GM23248 (cell line): Measurements from ENCODE around the gene ZFY. TPM values are rescaled to one million over a fixed set of nuclear protein-coding genes. Genes with fewer than 3 reads are reported as not detected.
"Not testable (repeated sequence)": the region's sequence is repeated elsewhere in the genome, so short reads cannot be mapped to it uniquely, and the experiment has no call there.

ENCODE experiments used
- DNase-seq: peaks from one replicate; pipeline ENCODE4 v3.0.0-alpha.2; 2015
- H2AFZ ChIP-seq: fragments of 200-600 bp; sonication (generic); 2 replicates; pipeline ENCODE4 v1.6.1; 2016; ENCODE audit warnings: antibody characterized with exemption
- H3F3A ChIP-seq: fragments of 200-600 bp; sonication (generic); 2 replicates; pipeline ENCODE4 v1.6.1; 2016; ENCODE audit warnings: mild to moderate bottlenecking, antibody characterized with exemption, mixed run types; ENCODE audit not compliant: insufficient read depth
- H3K27ac ChIP-seq: fragments of 200-600 bp; sonication (generic); 2 replicates; pipeline ENCODE4 v1.5.1; 2016; ENCODE audit warnings: mild to moderate bottlenecking
- H3K27me3 ChIP-seq: fragments of 200-600 bp; sonication (generic); replicated peaks from 2 replicates; pipeline ENCODE4 v1.6.1; 2016; ENCODE audit warnings: mild to moderate bottlenecking; ENCODE audit not compliant: insufficient read depth
- H3K36me3 ChIP-seq: fragments of 200-600 bp; sonication (generic); 2 replicates; pipeline ENCODE4 v1.6.1; 2016; ENCODE audit warnings: low read depth, mild to moderate bottlenecking
- H3K4me1 ChIP-seq: fragments of 200-600 bp; sonication (generic); 2 replicates; pipeline ENCODE4 v1.6.1; 2016; ENCODE audit warnings: mild to moderate bottlenecking; ENCODE audit not compliant: insufficient read depth
- H3K4me2 ChIP-seq: fragments of 200-600 bp; sonication (generic); one replicate; pipeline ENCODE4 v1.6.1; 2016; ENCODE audit warnings: mild to moderate bottlenecking; ENCODE audit not compliant: unreplicated experiment
- H3K4me3 ChIP-seq: fragments of 200-600 bp; sonication (generic); 2 replicates; pipeline ENCODE4 v1.5.1; 2016; ENCODE audit warnings: mild to moderate bottlenecking
- H3K79me2 ChIP-seq: fragments of 200-600 bp; sonication (generic); 2 replicates; pipeline ENCODE4 v1.6.1; 2016; ENCODE audit warnings: mild to moderate bottlenecking; ENCODE audit not compliant: insufficient read depth
- H3K9ac ChIP-seq: fragments of 200-600 bp; sonication (generic); 2 replicates; pipeline ENCODE4 v1.6.1; 2016; ENCODE audit warnings: mild to moderate bottlenecking
- H3K9me2 ChIP-seq: fragments of 200-600 bp; sonication (generic); 2 replicates; pipeline ENCODE4 v1.6.1; 2016; ENCODE audit warnings: mixed run types, mild to moderate bottlenecking, moderate library complexity; ENCODE audit not compliant: insufficient read depth
- H3K9me3 ChIP-seq: fragments of 200-600 bp; sonication (generic); one replicate; pipeline ENCODE4 v1.6.1; 2017; ENCODE audit warnings: low read depth
- H4K20me1 ChIP-seq: fragments of 200-600 bp; sonication (generic); 2 replicates; pipeline ENCODE4 v1.6.0; 2016; ENCODE audit not compliant: insufficient read depth
- EZH2 ChIP-seq: fragments of 200-600 bp; sonication (generic); IDR thresholded peaks from 2 replicates; pipeline ENCODE4 v1.6.1; 2018; ENCODE audit warnings: antibody characterized with exemption, mild to moderate bottlenecking; ENCODE audit not compliant: insufficient read depth, poor library complexity, severe bottlenecking
- EZH2phosphoT487 ChIP-seq: fragments of 200-600 bp; sonication (generic); IDR thresholded peaks from 2 replicates; pipeline ENCODE4 v1.6.1; 2018; ENCODE audit warnings: antibody characterized with exemption, moderate library complexity, mild to moderate bottlenecking, low read depth; ENCODE audit not compliant: insufficient read depth
- WGBS, 2 experiments: methylation state at CpG; one replicate each; pipeline ENCODE4 v1.1.6; 2015 to 2017; ENCODE audit warnings: low lambda C conversion rate in 2 of 2, low coverage in 1 of 2; ENCODE audit errors: missing lambda C conversion rate in 2 of 2; 5-methylcytosine and 5-hydroxymethylcytosine counted together
- in situ Hi-C: fragments of 300-500 bp; cut with MboI; formaldehyde crosslinking; loops from 2 replicates; pipeline ENCODE4 v1.15.0; 2020
- polyA plus RNA-seq: library from polyadenylated mRNA; unstranded; fragments of >200 nt; fragmentation: Nextera tagmentation; extraction: Ambion mirVana; gene quantifications from 2 replicates; pipeline ENCODE4 v1.2.1, GENCODE V29; 2016
- total RNA-seq: library from RNA; depleted of rRNA; stranded (reverse); fragments of >200 nt; shearing (Covaris generic); gene quantifications from 2 replicates; pipeline ENCODE4 v1.2.3, GENCODE V29; 2014

Gene ZFY
- total and polyA plus RNA-seq, 2 experiments from 2014 or later, result 10.0 to 14.6 TPM

DNA sequence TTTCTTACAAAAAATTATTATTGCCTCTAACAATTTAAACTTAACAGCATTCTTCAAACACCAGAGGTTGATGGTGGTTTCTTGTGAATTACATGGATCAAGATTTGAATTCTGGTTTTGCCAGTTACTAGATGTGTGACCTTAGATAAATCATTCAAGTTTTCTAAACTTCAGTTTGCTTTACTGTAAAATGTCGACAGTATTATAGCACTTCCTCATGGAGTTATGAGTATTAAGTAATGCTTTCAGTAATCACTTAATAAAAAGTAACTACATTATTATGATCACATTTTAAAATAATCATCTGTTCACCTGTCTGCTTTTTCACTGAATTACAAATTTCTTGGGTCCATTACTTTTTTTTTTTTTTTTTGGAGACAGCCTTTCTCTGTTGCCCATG, 37.5 kb downstream of the ZFY start:
- H3K36me3 ChIP-seq, result 0 out of 2 replicates have a peak, but pooled peaks cover 3% of the 10 kb centered on the region
- H3F3A ChIP-seq, result no peaks in the 10 kb centered on the region
- no peak for DNase-seq
- H3K9ac ChIP-seq, result no peak overlapping the region
- no peak overlapping the region for H2AFZ ChIP-seq
- in situ Hi-C loops, result no loop called here
- WGBS, 2 experiments, result 86 to 91% methylated on average over 1 of the region's 1 CpG
- no peak for TF ChIP-seq EZH2phosphoT487
- no peak for TF ChIP-seq EZH2
- H3K79me2 ChIP-seq, result peaks cover 83% of the 10 kb centered on the region
- no peaks in the 10 kb centered on the region for H3K9me3 ChIP-seq
- no peaks in the 10 kb centered on the region for H3K27me3 ChIP-seq
- H3K4me2 ChIP-seq, result no peak overlapping the region
- no peak overlapping the region for H3K27ac ChIP-seq
- H3K4me1 ChIP-seq, result no peaks in the 10 kb centered on the region
- H4K20me1 ChIP-seq, result peaks cover 5% of the 10 kb centered on the region; the same call in 1 of the 2 replicates
- no peak overlapping the region for H3K4me3 ChIP-seq
- H3K9me2 ChIP-seq, result no peaks in the 10 kb centered on the region

DNA sequence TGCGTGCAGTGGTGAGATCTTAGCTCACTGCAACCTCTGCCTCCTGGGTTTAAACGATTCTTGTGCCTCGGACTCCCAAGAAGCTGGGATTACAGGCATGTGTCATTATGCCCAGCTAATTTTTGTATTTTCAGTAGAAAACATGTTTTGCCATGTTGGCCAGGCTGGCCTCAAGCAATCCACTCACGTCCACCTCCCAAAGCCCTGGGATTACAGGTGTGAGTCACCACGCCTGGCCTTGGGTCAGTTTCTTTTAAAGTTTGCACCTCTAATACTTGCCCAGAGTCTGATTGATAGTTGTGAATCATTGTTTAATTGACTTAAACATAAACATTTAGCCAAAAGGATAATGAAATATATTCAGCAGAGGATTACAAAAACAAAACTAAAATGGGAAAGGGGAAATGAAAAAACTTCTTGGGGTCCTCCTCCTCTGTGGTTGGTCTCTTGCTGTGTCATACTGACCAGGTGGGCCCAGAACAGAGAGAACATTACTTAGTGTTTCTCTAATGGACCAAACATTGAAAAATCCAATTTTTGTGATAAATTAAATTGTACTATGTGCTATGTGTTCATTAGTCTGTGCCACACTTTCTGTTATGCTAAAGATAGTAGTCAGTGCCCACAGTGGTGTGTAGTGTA, 38.0 kb downstream of the ZFY start:
- Histone ChIP-seq H3K4me2 (no peak overlapping the region), H2AFZ (no peak overlapping the region), H3K79me2 (peaks cover 78% of the 10 kb centered on the region), H3K4me3 (no peak overlapping the region), H3K27ac (no peak overlapping the region), H3F3A (no peaks in the 10 kb centered on the region), H3K36me3 (0 out of 2 replicates have a peak, but pooled peaks cover 3% of the 10 kb centered on the region), H3K4me1 (no peaks in the 10 kb centered on the region), H3K9me3 (no peaks in the 10 kb centered on the region), H4K20me1 (peaks cover 5% of the 10 kb centered on the region; the same call in 1 of the 2 replicates), H3K9me2 (no peaks in the 10 kb centered on the region), H3K27me3 (no peaks in the 10 kb centered on the region), H3K9ac (no peak overlapping the region)
- WGBS, 2 experiments, result 94 to 100% methylated on average over 4 to 5 of the region's 5 CpGs
- DNase-seq, result peak; percentile 3
- TF ChIP-seq EZH2phosphoT487, result no peak
- no peak for TF ChIP-seq EZH2
- in situ Hi-C loops, result no loop called here

DNA sequence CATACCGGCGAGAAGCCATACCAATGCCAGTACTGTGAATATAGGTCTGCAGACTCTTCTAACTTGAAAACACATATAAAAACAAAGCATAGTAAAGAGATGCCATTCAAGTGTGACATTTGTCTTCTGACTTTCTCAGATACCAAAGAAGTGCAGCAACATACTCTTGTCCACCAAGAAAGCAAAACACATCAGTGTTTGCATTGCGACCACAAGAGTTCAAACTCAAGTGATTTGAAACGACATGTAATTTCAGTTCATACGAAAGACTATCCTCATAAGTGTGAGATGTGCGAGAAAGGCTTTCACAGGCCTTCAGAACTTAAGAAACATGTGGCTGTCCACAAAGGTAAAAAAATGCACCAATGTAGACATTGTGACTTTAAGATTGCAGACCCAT, 44.1 kb downstream of the ZFY start:
- Histone ChIP-seq H3K27ac (no peak overlapping the region), H3K9me2 (no peaks in the 10 kb centered on the region), H3K27me3 (no peaks in the 10 kb centered on the region), H3K36me3 (peaks cover 9% of the 10 kb centered on the region; the same call in 1 of the 2 replicates), H3K4me1 (no peaks in the 10 kb centered on the region), H3K4me2 (no peak overlapping the region), H3F3A (no peaks in the 10 kb centered on the region), H3K79me2 (peaks cover 17% of the 10 kb centered on the region; the same call in 1 of the 2 replicates), H3K9me3 (no peaks in the 10 kb centered on the region), H2AFZ (no peak overlapping the region), H3K4me3 (no peak overlapping the region), H4K20me1 (no peaks in the 10 kb centered on the region), H3K9ac (no peak overlapping the region)
- WGBS, 2 experiments, result 99 to 100% methylated on average over 6 of the region's 6 CpGs
- DNase-seq, result no peak
- TF ChIP-seq EZH2phosphoT487 (no peak), EZH2 (no peak)
- in situ Hi-C loops, result no loop called here

DNA sequence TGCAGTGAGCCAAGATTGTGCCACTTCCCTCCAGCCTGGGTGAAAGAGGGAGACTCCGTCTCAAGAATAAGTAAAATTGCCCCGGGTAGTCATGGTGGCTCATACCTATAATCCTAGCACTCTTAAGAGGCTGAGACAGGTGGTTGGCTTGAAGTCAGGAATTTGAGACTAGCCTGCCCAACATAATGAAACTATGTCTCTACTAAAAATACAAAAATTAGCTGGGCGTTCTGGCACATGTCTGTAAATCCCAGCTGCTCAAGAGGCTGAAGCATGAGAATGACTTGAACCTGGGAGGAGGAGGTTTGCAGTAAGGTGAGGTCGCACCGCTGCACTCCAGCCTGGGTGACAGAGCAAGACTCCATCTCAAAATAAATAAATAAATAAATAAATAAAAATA, 49.3 kb downstream of the ZFY start:
- no peak overlapping the region for H3K27ac ChIP-seq
- H3K79me2 ChIP-seq, result no peaks in the 10 kb centered on the region
- in situ Hi-C loops, result no loop called here
- DNase-seq, result no peak
- H4K20me1 ChIP-seq, result no peaks in the 10 kb centered on the region
- no peaks in the 10 kb centered on the region for H3F3A ChIP-seq
- no peaks in the 10 kb centered on the region for H3K27me3 ChIP-seq
- H3K4me2 ChIP-seq, result no peak overlapping the region
- no peaks in the 10 kb centered on the region for H3K4me1 ChIP-seq
- TF ChIP-seq EZH2phosphoT487 (no peak), EZH2 (no peak)
- no peak overlapping the region for H3K9ac ChIP-seq
- no peaks in the 10 kb centered on the region for H3K9me3 ChIP-seq
- peaks cover 1% of the 10 kb centered on the region; the same call in 1 of the 2 replicates for H3K36me3 ChIP-seq
- H3K4me3 ChIP-seq, result no peak overlapping the region
- WGBS, 2 experiments, result 89 to 94% methylated on average over 5 of the region's 5 CpGs
- H2AFZ ChIP-seq, result no peak overlapping the region
- H3K9me2 ChIP-seq, result no peaks in the 10 kb centered on the region

DNA sequence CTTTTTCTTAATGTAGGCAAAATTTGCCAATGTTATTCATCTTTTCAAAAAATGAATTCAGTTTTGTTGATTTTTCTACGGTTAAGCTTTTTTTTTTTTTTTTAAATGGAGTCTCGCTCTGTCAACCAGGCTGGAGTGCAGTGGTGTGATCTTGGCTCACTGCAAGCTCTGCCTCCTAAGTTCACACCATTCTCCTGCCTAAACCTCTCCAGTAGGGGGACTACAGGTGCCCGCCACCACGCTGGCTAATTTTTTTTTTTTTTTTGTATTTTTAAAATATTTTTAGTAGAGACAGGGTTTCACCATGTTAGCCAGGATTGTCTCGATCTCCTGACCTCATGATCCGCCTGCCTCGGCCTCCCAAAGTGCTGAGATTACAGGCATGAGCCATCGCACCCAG, 52.0 kb downstream of the ZFY start:
- H3K79me2 ChIP-seq, H3K9me3 ChIP-seq, H3K36me3 ChIP-seq, H3K4me1 ChIP-seq, H3K27me3 ChIP-seq, H3K4me2 ChIP-seq, H3K4me3 ChIP-seq, H2AFZ ChIP-seq, H3K9me2 ChIP-seq, H3K9ac ChIP-seq, DNase-seq, H3K27ac ChIP-seq, H3F3A ChIP-seq, H4K20me1 ChIP-seq, in situ Hi-C loops: not testable (repeated sequence)
- WGBS, 2 experiments, result 98 to 100% methylated on average over 7 to 8 of the region's 8 CpGs

DNA sequence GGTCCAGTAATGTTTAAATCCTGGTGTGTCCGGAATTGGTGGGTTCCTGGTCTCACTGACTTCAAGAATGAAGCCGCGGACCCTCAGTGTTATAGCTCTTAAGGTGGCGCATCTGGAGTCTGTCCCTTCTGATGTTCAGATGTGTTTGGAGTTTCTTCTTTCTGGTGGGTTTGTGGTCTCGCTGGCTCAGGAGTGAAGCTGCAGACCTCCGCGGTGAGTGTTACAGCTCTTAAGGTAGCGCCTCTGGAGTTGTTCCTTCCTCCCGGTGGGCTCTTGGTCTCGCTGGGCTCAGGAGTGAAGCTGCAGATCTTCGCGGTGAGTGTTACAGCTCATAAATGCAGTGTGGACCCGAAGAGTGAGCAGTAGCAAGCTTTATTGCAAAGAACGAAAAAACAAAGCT, 62.2 kb downstream of the ZFY start:
- H3K9me2 ChIP-seq, H3K27ac ChIP-seq, H3K4me1 ChIP-seq, DNase-seq, H3K27me3 ChIP-seq, H3K4me3 ChIP-seq, H3K4me2 ChIP-seq, H4K20me1 ChIP-seq, H3K36me3 ChIP-seq, H3F3A ChIP-seq, H3K9ac ChIP-seq, H3K9me3 ChIP-seq, in situ Hi-C loops, H2AFZ ChIP-seq, H3K79me2 ChIP-seq: not testable (repeated sequence)
- WGBS, 2 experiments, result 85 to 90% methylated on average over 6 to 14 of the region's 14 CpGs
